Measurements from ENCODE around the gene LRP5.

GRCh38 chr11:68297812-68298658, 14.4 kb upstream of the LRP5 start:
- TF ChIP-seq CTCF (IDR thresholded peaks at IDR 0.05) (peak; percentile 95 to 99), POLR2A (IDR thresholded peaks at IDR 0.05) (no peak), POLR2AphosphoS5 (IDR thresholded peaks at IDR 0.05) (no peak), EP300 (IDR thresholded peaks at IDR 0.05) (no peak)

All from suprapubic skin (tissue), 4 donors.